Fibroblast of lung (primary cell): Measurements from ENCODE around the gene PLA2G2F. TPM values are rescaled to one million over a fixed set of nuclear protein-coding genes. Genes with fewer than 3 reads are reported as not detected.

ENCODE experiments used
- DNase-seq, 2 donors: peaks; one replicate each; pipeline versions ENCODE4 v3.0.0 to v3.0.0-alpha.2; 2010; ENCODE audit warnings: low read depth in 2 of 2
- H2AFZ ChIP-seq: 2 replicates; pipeline ENCODE4 v1.5.1; 2012; ENCODE audit warnings: low read length, control low read depth, inconsistent platforms
- H3K27ac ChIP-seq: 2 replicates; pipeline ENCODE4 v1.5.1; 2011; ENCODE audit warnings: low read length, control low read depth; ENCODE audit not compliant: insufficient read depth
- H3K27me3 ChIP-seq: 2 replicates; pipeline ENCODE4 v1.5.1; 2011; ENCODE audit warnings: mild to moderate bottlenecking, low read length; ENCODE audit not compliant: control insufficient read depth, insufficient read depth
- H3K36me3 ChIP-seq: 2 replicates; pipeline ENCODE4 v1.5.1; 2011; ENCODE audit warnings: low read length; ENCODE audit not compliant: control insufficient read depth, insufficient read depth
- H3K4me1 ChIP-seq: 2 replicates; pipeline ENCODE4 v1.5.1; 2011; ENCODE audit warnings: low read length; ENCODE audit not compliant: control insufficient read depth, insufficient read depth; ENCODE audit errors: extremely low read depth
- H3K4me2 ChIP-seq: 2 replicates; pipeline ENCODE4 v1.5.1; 2011; ENCODE audit warnings: low read length, control low read depth; ENCODE audit not compliant: insufficient read depth; ENCODE audit errors: extremely low read depth
- H3K4me3 ChIP-seq, 4 experiments: fragments of 200-600 bp in 1 of 4; sonication (generic) in 1 of 4; replicated peaks in 1 of 4; 2 replicates each; pipeline ENCODE4 v1.5.1; 2011 to 2016; ENCODE audit warnings: low read length in 4 of 4, low read depth in 3 of 4, mild to moderate bottlenecking in 3 of 4, control low read depth in 2 of 4, inconsistent platforms in 1 of 4, mixed read lengths in 1 of 4; ENCODE audit not compliant: insufficient read depth in 1 of 4; ENCODE audit errors: control extremely low read depth in 1 of 4
- H3K79me2 ChIP-seq: 2 replicates; pipeline ENCODE4 v1.5.1; 2012; ENCODE audit warnings: mild to moderate bottlenecking, low read length, inconsistent platforms; ENCODE audit not compliant: control insufficient read depth, insufficient read depth
- H3K9ac ChIP-seq: 2 replicates; pipeline ENCODE4 v1.5.1; 2011; ENCODE audit warnings: mild to moderate bottlenecking, low read length, control low read depth; ENCODE audit not compliant: insufficient read depth
- H3K9me3 ChIP-seq: 2 replicates; pipeline ENCODE4 v1.5.1; 2012; ENCODE audit warnings: low read depth, low read length; ENCODE audit not compliant: control insufficient read depth, insufficient read depth
- H4K20me1 ChIP-seq: 2 replicates; pipeline ENCODE4 v1.5.1; 2011; ENCODE audit warnings: low read length; ENCODE audit not compliant: control insufficient read depth, insufficient read depth; ENCODE audit errors: extremely low read depth
- EZH2 ChIP-seq: IDR thresholded peaks from 2 replicates; pipeline ENCODE4 v1.5.1; 2012; ENCODE audit warnings: low read length, control low read depth, mild to moderate bottlenecking; ENCODE audit errors: missing control alignments
- polyA plus RNA-seq, 2 donors: library from polyadenylated mRNA; depleted of rRNA in 1 of 2; stranded (reverse) in 1 of 2; unstranded in 1 of 2; fragments of >200 nt; gene quantifications; 2 replicates each; pipeline ENCODE4 v1.2.1, GENCODE V29; 2011 to 2012; ENCODE audit warnings: missing spikeins in 1 of 2
- total RNA-seq: library from RNA; depleted of rRNA; stranded (reverse); fragments of >200 nt; gene quantifications from 2 replicates; pipeline ENCODE4 v1.2.1, GENCODE V29; 2014
- TF ChIP-seq, protein P1 (sequence below), 2 donors: IDR thresholded peaks in 1 of 2; conservative IDR thresholded peaks in 1 of 2; 1 replicate in 1 of 2; 2 replicates in 1 of 2; pipeline ENCODE4 v1.5.1; 2011 to 2012; ENCODE audit warnings: low read length in 2 of 2, control low read depth in 1 of 2, inconsistent platforms in 1 of 2, low read depth in 1 of 2, mild to moderate bottlenecking in 1 of 2

Gene PLA2G2F
- total and polyA plus RNA-seq, 2 donors (not counting 1 experiment from before 2014, with no cell fraction given): not detected

DNA sequence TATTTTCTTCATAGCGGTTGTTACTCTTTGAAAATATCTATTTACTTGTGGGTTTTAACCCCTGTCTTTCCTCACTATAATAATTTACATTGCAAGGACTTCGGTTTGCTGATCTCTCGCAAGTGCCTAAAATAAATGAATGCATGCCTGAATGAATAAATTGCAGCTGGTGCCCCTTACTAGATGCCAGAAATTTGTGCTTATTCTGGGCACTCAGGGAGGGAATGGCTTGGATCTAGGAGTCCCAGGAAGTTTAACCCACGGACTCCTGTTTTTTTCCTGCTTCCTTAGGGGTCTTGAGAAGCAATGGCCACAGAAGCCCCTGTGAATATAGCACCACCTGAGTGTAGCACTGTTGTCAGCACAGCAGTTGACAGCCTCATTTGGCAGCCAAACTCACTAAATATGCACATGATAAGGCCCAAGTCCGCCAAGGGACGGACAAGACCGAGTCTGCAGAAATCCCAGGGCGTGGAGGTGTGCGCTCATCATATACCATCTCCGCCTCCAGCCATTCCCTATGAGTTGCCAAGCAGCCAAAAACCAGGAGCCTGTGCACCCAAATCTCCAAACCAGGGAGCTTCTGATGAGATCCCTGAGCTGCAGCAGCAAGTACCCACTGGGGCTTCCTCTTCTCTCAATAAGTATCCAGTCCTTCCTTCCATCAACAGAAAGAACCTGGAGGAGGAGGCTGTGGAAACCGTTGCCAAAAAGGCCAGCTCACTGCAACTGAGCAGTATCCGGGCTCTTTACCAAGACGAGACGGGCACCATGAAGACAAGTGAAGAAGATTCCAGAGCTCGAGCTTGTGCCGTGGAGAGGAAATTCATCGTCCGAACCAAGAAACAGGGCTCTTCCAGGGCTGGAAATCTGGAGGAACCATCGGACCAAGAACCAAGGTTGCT lies 51.4 kb downstream of the PLA2G2F start:
- Histone ChIP-seq H3K9ac (no peak overlapping the region), H2AFZ (no peak overlapping the region), H3K4me2 (no peak overlapping the region), H3K4me1 (no peaks in the 10 kb centered on the region), H3K27me3 (peaks cover 35% of the 10 kb centered on the region), H3K9me3 (no peaks in the 10 kb centered on the region), H3K4me3 (no peak overlapping the region), H3K27ac (no peak overlapping the region), H4K20me1 (no peaks in the 10 kb centered on the region), H3K36me3 (no peaks in the 10 kb centered on the region), H3K79me2 (no peaks in the 10 kb centered on the region)
- no peak for DNase-seq
- TF ChIP-seq, protein P1, sequence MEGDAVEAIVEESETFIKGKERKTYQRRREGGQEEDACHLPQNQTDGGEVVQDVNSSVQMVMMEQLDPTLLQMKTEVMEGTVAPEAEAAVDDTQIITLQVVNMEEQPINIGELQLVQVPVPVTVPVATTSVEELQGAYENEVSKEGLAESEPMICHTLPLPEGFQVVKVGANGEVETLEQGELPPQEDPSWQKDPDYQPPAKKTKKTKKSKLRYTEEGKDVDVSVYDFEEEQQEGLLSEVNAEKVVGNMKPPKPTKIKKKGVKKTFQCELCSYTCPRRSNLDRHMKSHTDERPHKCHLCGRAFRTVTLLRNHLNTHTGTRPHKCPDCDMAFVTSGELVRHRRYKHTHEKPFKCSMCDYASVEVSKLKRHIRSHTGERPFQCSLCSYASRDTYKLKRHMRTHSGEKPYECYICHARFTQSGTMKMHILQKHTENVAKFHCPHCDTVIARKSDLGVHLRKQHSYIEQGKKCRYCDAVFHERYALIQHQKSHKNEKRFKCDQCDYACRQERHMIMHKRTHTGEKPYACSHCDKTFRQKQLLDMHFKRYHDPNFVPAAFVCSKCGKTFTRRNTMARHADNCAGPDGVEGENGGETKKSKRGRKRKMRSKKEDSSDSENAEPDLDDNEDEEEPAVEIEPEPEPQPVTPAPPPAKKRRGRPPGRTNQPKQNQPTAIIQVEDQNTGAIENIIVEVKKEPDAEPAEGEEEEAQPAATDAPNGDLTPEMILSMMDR (conservative IDR thresholded peaks at IDR 0.05 in 1 of 2, IDR thresholded peaks at IDR 0.05 in 1 of 2; ENCODE audit: low read depth in 1 of 2, low read length in 2 of 2): no peak
- no peak for TF ChIP-seq EZH2

DNA sequence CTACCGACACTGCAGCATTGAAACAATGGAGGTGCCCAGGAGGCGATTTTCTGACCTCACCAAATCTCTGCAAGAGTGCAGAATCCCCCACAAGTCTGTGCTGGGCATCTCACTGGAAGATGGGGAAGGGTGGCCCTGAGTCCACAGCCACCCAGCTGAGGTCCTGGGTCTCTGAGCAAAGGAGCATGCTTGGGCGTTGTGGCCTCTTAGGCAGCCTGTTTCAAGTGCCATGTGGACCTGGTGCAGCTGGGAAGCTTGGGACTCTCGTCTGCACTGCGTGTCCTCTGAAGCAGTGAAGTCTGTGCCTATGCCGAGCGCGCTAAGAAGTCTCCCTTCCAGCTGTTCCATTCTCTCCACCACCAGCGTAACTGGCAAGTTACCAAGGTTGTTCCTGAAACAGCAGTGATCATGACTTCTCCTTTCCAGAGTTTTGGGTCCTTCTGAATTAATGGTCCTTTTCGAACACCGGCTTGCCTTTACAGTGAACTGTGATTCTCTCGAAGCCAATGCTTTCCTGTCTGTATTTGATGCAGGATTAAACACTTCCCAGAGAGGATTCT lies 52.2 kb downstream of the PLA2G2F start:
- H3K4me2 ChIP-seq: no peak overlapping the region
- TF ChIP-seq, protein P1 (conservative IDR thresholded peaks at IDR 0.05 in 1 of 2, IDR thresholded peaks at IDR 0.05 in 1 of 2; ENCODE audit: low read depth in 1 of 2, low read length in 2 of 2): no peak
- TF ChIP-seq EZH2: no peak
- no peak overlapping the region for H3K27ac ChIP-seq
- no peak for DNase-seq
- H3K9ac ChIP-seq: no peak overlapping the region
- H3K4me1 ChIP-seq: no peaks in the 10 kb centered on the region
- H3K79me2 ChIP-seq: no peaks in the 10 kb centered on the region
- no peaks in the 10 kb centered on the region for H3K36me3 ChIP-seq
- H3K4me3 ChIP-seq: no peak overlapping the region
- H3K27me3 ChIP-seq: peaks cover 30% of the 10 kb centered on the region
- no peak overlapping the region for H2AFZ ChIP-seq
- H3K9me3 ChIP-seq: no peaks in the 10 kb centered on the region
- H4K20me1 ChIP-seq: no peaks in the 10 kb centered on the region

- Histone ChIP-seq H3K27ac (no peak overlapping the region), H3K27me3 (peaks cover 22% of the 10 kb centered on the region), H2AFZ (no peak overlapping the region), H3K79me2 (no peaks in the 10 kb centered on the region), H3K4me1 (no peaks in the 10 kb centered on the region), H3K9me3 (no peaks in the 10 kb centered on the region), H4K20me1 (no peaks in the 10 kb centered on the region), H3K4me3 (no peak overlapping the region), H3K4me2 (no peak overlapping the region), H3K9ac (no peak overlapping the region), H3K36me3 (no peaks in the 10 kb centered on the region)
- TF ChIP-seq, protein P1 (conservative IDR thresholded peaks at IDR 0.05 in 1 of 2, IDR thresholded peaks at IDR 0.05 in 1 of 2; ENCODE audit: low read depth in 1 of 2, low read length in 2 of 2): no peak
- TF ChIP-seq EZH2: no peak
- DNase-seq: peak; percentile 54 to 62
These were observed 53.2 kb downstream of the PLA2G2F start for GRCh38 chr1:20192364-20192763.
